IMR-90 (cell line): ENCODE measurements around the gene FAAP20. TPM values are rescaled to one million over a fixed set of nuclear protein-coding genes. Genes with fewer than 3 reads are reported as not detected.

ENCODE experiments used
- ATAC-seq: fragments of 200-7000 bp; cut with Tn5 transposase; 2 replicates; pipeline ENCODE4 v1.9.1; 2020; ENCODE audit warnings: low read depth, mild to moderate bottlenecking, moderate library complexity
- BruUV-seq: library from RNA; stranded (reverse); fragments of 400-500 nt; replicated peaks from 2 replicates; lab custom pipeline; 2021; lab: Mats Ljungman, UMichigan
- CTCF ChIA-PET: fragments of 300-600 bp; formaldehyde crosslinking; extraction: SDS; loops from one replicate; lab custom pipeline; 2021; ENCODE audit warnings: antibody characterized with exemption; lab: Yijun Ruan, JAX
- POLR2A ChIA-PET: fragments of 300-600 bp; sonication (Branson Sonifier 250); formaldehyde crosslinking; loops from one replicate; lab custom pipeline; 2022; ENCODE audit warnings: antibody characterized with exemption; ENCODE audit not compliant: unreplicated experiment; lab: Charles Lee
- DNase-seq: peaks from one replicate; pipeline ENCODE4 v3.0.0; 2013
- H2AFZ ChIP-seq: replicated peaks from 2 replicates; pipeline ENCODE3; 2013; ENCODE audit warnings: low read length, mild to moderate bottlenecking; ENCODE audit not compliant: poor library complexity
- H2AK5ac ChIP-seq: 2 replicates; pipeline ENCODE4 v1.6.1; 2013; ENCODE audit warnings: low read depth, low read length, inconsistent platforms
- H2AK9ac ChIP-seq: replicated peaks from 2 replicates; pipeline ENCODE3; 2013; ENCODE audit warnings: mild to moderate bottlenecking, low read depth, low read length, moderate library complexity; ENCODE audit not compliant: poor library complexity
- H2BK120ac ChIP-seq: 2 replicates; pipeline ENCODE4 v1.6.1; 2013; ENCODE audit warnings: low read depth, low read length, inconsistent platforms
- H2BK15ac ChIP-seq: 3 replicates; pipeline ENCODE4 v1.6.1; 2013; ENCODE audit warnings: low read depth, low read length, inconsistent platforms
- H2BK20ac ChIP-seq: 2 replicates; pipeline ENCODE4 v1.6.1; 2013; ENCODE audit warnings: low read depth, mild to moderate bottlenecking, inconsistent platforms, low read length, moderate library complexity
- H2BK5ac ChIP-seq: 2 replicates; pipeline ENCODE4 v1.6.1; 2013; ENCODE audit warnings: mild to moderate bottlenecking, low read depth, low read length, inconsistent platforms; ENCODE audit not compliant: poor library complexity, severe bottlenecking
- H3K14ac ChIP-seq: replicated peaks from 2 replicates; pipeline ENCODE4 v1.6.1; 2013; ENCODE audit warnings: low read depth, low read length, inconsistent platforms
- H3K18ac ChIP-seq: 2 replicates; pipeline ENCODE4 v1.6.1; 2013; ENCODE audit warnings: low read depth, low read length, control low read depth
- H3K23ac ChIP-seq: 2 replicates; pipeline ENCODE4 v1.6.1; 2013; ENCODE audit warnings: low read depth, low read length, inconsistent platforms
- H3K27ac ChIP-seq: 2 replicates; pipeline ENCODE4 v1.5.1; 2013; ENCODE audit warnings: mild to moderate bottlenecking, control low read depth, low read length; ENCODE audit not compliant: insufficient read depth
- H3K27me3 ChIP-seq: 2 replicates; pipeline ENCODE4 v1.6.1; 2013; ENCODE audit warnings: low read length; ENCODE audit not compliant: control insufficient read depth, insufficient read depth
- H3K36me3 ChIP-seq: 2 replicates; pipeline ENCODE4 v1.6.1; 2013; ENCODE audit warnings: low read length, mixed read lengths; ENCODE audit not compliant: control insufficient read depth, insufficient read depth
- H3K4ac ChIP-seq: 2 replicates; pipeline ENCODE4 v1.6.1; 2013; ENCODE audit warnings: low read depth, low read length, inconsistent platforms
- H3K4me1 ChIP-seq: 2 replicates; pipeline ENCODE4 v1.6.1; 2013; ENCODE audit warnings: low read length, mixed read lengths; ENCODE audit not compliant: control insufficient read depth, insufficient read depth
- H3K4me2 ChIP-seq: 2 replicates; pipeline ENCODE4 v1.6.1; 2013; ENCODE audit warnings: low read depth, mild to moderate bottlenecking, control low read depth, low read length, moderate library complexity
- H3K4me3 ChIP-seq: 2 replicates; pipeline ENCODE4 v1.5.1; 2013; ENCODE audit warnings: low read depth, mild to moderate bottlenecking, control low read depth, low read length, moderate library complexity; ENCODE audit not compliant: insufficient read depth
- H3K56ac ChIP-seq: 2 replicates; pipeline ENCODE4 v1.6.1; 2013; ENCODE audit warnings: low read length, inconsistent platforms; ENCODE audit not compliant: insufficient read depth; ENCODE audit errors: extremely low read depth
- H3K79me1 ChIP-seq, 2 experiments: 2 replicates each; pipeline ENCODE4 v1.6.1; 2013; ENCODE audit warnings: low read length in 2 of 2, inconsistent platforms in 1 of 2, low read depth in 1 of 2
- H3K9ac ChIP-seq: 2 replicates; pipeline ENCODE4 v1.6.1; 2013; ENCODE audit warnings: low read depth, low read length, control low read depth
- H3K9me1 ChIP-seq: 2 replicates; pipeline ENCODE4 v1.6.1; 2013; ENCODE audit warnings: low read length, inconsistent platforms; ENCODE audit not compliant: insufficient read depth
- H3K9me3 ChIP-seq: 2 replicates; pipeline ENCODE4 v1.6.1; 2013; ENCODE audit warnings: low read length; ENCODE audit not compliant: control insufficient read depth, insufficient read depth
- H4K20me1 ChIP-seq: 2 replicates; pipeline ENCODE4 v1.6.1; 2013; ENCODE audit warnings: low read length, inconsistent platforms; ENCODE audit not compliant: insufficient read depth
- H4K5ac ChIP-seq: 2 replicates; pipeline ENCODE4 v1.6.1; 2013; ENCODE audit warnings: mild to moderate bottlenecking, low read depth, low read length, control low read depth
- H4K8ac ChIP-seq, 2 experiments: 2 replicates each; pipeline ENCODE4 v1.6.1; 2013; ENCODE audit warnings: low read depth in 2 of 2, low read length in 2 of 2, control low read depth in 1 of 2, inconsistent platforms in 1 of 2
- H4K91ac ChIP-seq: 2 replicates; pipeline ENCODE4 v1.6.1; 2013; ENCODE audit warnings: low read depth, low read length, inconsistent platforms; ENCODE audit not compliant: insufficient read depth
- BHLHE40 ChIP-seq: fragments of 150-350 bp; IDR thresholded peaks from 2 replicates; pipeline ENCODE4 v1.6.1; 2016; ENCODE audit warnings: mild to moderate bottlenecking, low read depth, low read length
- CHD1 ChIP-seq: IDR thresholded peaks from 2 replicates; pipeline ENCODE4 v1.6.1; 2012; ENCODE audit warnings: low read depth, low read length, improper control_type of control experiment
- ELK1 ChIP-seq: fragments of 150-350 bp; IDR thresholded peaks from 2 replicates; pipeline ENCODE4 v1.6.1; 2016; ENCODE audit warnings: low read depth, mild to moderate bottlenecking, low read length, moderate library complexity, borderline replicate concordance
- MXI1 ChIP-seq: IDR thresholded peaks from 2 replicates; pipeline ENCODE4 v1.6.1; 2012; ENCODE audit warnings: low read depth, mild to moderate bottlenecking, low read length, moderate library complexity, borderline replicate concordance
- POLR2A ChIP-seq: IDR thresholded peaks from 2 replicates; pipeline ENCODE4 v1.6.1; 2012; ENCODE audit warnings: mild to moderate bottlenecking, low read depth, low read length
- RCOR1 ChIP-seq: IDR thresholded peaks from 2 replicates; pipeline ENCODE4 v1.6.1; 2012; ENCODE audit warnings: mild to moderate bottlenecking, low read length, improper control_type of control experiment; ENCODE audit not compliant: insufficient replicate concordance
- SMC3 ChIP-seq: fragments of 150-350 bp; IDR thresholded peaks from 2 replicates; pipeline ENCODE4 v1.6.1; 2016; ENCODE audit warnings: low read depth, mild to moderate bottlenecking, antibody characterized with exemption, low read length, moderate library complexity
- USF2 ChIP-seq: fragments of 150-350 bp; IDR thresholded peaks from 2 replicates; pipeline ENCODE4 v1.6.1; 2017; ENCODE audit warnings: mild to moderate bottlenecking, antibody characterized with exemption, low read length, low read depth
- WGBS, 2 experiments: methylation state at CpG; one replicate each; pipeline versions ENCODE4 v1.1.5 to v1.1.7; 2013; ENCODE audit warnings: missing lambda C conversion rate in 2 of 2; ENCODE audit not compliant: insufficient read length in 1 of 2; ENCODE audit errors: extremely low coverage in 2 of 2; 5-methylcytosine and 5-hydroxymethylcytosine counted together
- dilution Hi-C: fragments of 300-500 bp; cut with HindIII; formaldehyde crosslinking; loops from one replicate; pipeline ENCODE4 v1.14.3; 2018; ENCODE audit warnings: low sequenced_read_pairs; ENCODE audit not compliant: unreplicated experiment
- in situ Hi-C: fragments of 300-500 bp; cut with MboI; formaldehyde crosslinking; loops from 3 replicates; pipeline ENCODE4 v1.14.3; 2019; ENCODE audit warnings: low sequenced_read_pairs, inconsistent platforms, mixed read lengths
- intact Hi-C: fragments of 100-400 bp; cut with micrococcal nuclease; formaldehyde crosslinking; loops from 2 replicates; pipeline ENCODE4 v1.10.0; 2022
- polyA plus RNA-seq, 3 experiments: library from polyadenylated mRNA; depleted of rRNA; stranded (reverse); fragments of >200 nt; gene quantifications; 2 replicates each; pipeline ENCODE4 v1.2.3, GENCODE V29; 2012; ENCODE audit warnings: low replicate concordance in 1 of 3
- total RNA-seq: library from RNA; depleted of rRNA; stranded (reverse); fragments of >200 nt; gene quantifications from 2 replicates; pipeline ENCODE4 v1.2.3, GENCODE V29; 2012

FAAP20 gene
- total and polyA plus RNA-seq, 2 of the 4 experiments (the other 2 are of a cell fraction) = 6.5 to 31.5 TPM

- Histone ChIP-seq H3K9me3 (no peaks in the 10 kb centered on the region), H4K91ac (no peak overlapping the region), H3K4me1 (peaks cover 3% of the 10 kb centered on the region), H3K27me3 (peaks cover 4% of the 10 kb centered on the region; the same call in 1 of the 2 replicates), H3K4me2 (no peak overlapping the region), H3K18ac (no peak overlapping the region), H2AK5ac (no peak overlapping the region), H3K23ac (no peak overlapping the region), H3K36me3 (no peaks in the 10 kb centered on the region), H3K14ac (no peak overlapping the region), H3K79me1 (no peaks in the 10 kb centered on the region), H2BK20ac (no peak overlapping the region), H4K8ac (no peak overlapping the region), H3K9ac (no peak overlapping the region), H2BK15ac (no peak overlapping the region), H2BK120ac (no peak overlapping the region), H4K5ac (no peak overlapping the region), H2AK9ac (no peak overlapping the region), H3K4ac (no peak overlapping the region), H4K20me1 (no peaks in the 10 kb centered on the region), H3K27ac (no peak overlapping the region), H3K4me3 (no peak overlapping the region), H3K56ac (no peak overlapping the region), H2BK5ac (no peak overlapping the region), H2AFZ (no peak overlapping the region), H3K9me1 (no peaks in the 10 kb centered on the region)
- dilution Hi-C loops (no loop called here), in situ Hi-C loops (no loop called here), intact Hi-C loops (loop anchor here (5.0 kb wide), 2 partner anchors 80 to 230 kb away; no protein-coding TSS in a partner anchor)
- POLR2A ChIA-PET = no interaction called here
- no peak for TF ChIP-seq SMC3
- TF ChIP-seq MXI1 = no peak
- no peak for TF ChIP-seq CHD1
- TF ChIP-seq USF2 = no peak
- no peak for TF ChIP-seq BHLHE40
- TF ChIP-seq POLR2A = no peak
- no peak for TF ChIP-seq RCOR1
- no peak for TF ChIP-seq ELK1
- CTCF ChIA-PET = no interaction called here
- no TSS peak for BruUV-seq
- no peak for DNase-seq
- WGBS, 2 experiments = 89% methylated on average over 14 of the region's 26 CpGs; no CpG with 5 or more reads in 1 of the 2 experiments
- ATAC-seq = no peak
These were observed 22.6 kb downstream of the FAAP20 start for GRCh38 chr1:2172012-2172411.
